Inferior parietal cortex (tissue), 1 donor: ENCODE data around the gene PRDM12.

Experiments used
- DNase-seq: peaks from one replicate; pipeline ENCODE4 v3.0.0-alpha.2; 2016; ENCODE audit errors: extremely low spot score

PRDM12 gene

GRCh38 chr9:130635721-130636647, 28.4 kb upstream of the PRDM12 start:
- DNase-seq = no peak

- DNase-seq = no peak
Measured at GRCh38 chr9:130636648-130637020, 27.8 kb upstream of the PRDM12 start.

DNA sequence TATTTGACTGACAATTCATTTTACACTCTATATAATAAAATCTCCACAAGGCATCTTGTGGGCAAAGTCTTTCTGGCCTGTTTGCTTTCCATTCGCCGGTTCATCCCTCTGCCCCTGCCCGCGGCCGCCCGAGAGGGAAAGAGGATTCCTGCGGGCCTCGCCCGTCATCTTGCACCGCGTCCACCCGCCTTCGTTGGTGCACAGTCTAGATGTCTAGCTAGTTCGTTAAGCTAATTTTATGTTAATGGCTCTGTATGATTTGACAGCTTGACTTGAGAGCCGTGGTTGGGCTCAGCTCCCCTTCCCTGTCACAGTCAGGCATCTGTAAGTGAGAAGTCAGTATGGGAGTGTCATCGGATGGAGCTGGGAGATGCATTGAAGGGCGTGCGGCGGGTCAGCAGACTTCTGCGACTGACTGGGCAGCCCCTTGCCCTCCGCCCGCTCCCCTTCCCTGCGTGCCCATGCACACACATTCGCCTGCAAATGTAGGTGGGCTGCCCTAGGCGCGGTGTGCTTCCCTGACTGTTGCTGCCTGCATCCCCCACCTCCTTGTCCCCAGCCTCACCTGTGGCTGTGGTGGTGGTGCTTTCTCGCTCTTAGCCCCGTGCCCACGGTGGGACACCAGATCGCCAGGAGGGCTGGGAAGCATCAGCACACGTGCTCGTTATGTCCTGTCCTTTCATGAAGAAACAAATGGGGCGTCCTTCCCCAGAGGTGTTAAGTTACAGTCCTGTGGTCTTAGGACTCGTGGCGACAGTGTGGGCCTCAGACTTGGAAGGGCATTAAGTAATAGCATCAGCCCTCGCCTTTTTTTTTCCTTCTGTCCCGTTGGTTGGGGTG, 25.9 kb upstream of the PRDM12 start:
- no peak for DNase-seq

GRCh38 chr9:130639124-130639765, 25.1 kb upstream of the PRDM12 start:
- no peak for DNase-seq

DNA sequence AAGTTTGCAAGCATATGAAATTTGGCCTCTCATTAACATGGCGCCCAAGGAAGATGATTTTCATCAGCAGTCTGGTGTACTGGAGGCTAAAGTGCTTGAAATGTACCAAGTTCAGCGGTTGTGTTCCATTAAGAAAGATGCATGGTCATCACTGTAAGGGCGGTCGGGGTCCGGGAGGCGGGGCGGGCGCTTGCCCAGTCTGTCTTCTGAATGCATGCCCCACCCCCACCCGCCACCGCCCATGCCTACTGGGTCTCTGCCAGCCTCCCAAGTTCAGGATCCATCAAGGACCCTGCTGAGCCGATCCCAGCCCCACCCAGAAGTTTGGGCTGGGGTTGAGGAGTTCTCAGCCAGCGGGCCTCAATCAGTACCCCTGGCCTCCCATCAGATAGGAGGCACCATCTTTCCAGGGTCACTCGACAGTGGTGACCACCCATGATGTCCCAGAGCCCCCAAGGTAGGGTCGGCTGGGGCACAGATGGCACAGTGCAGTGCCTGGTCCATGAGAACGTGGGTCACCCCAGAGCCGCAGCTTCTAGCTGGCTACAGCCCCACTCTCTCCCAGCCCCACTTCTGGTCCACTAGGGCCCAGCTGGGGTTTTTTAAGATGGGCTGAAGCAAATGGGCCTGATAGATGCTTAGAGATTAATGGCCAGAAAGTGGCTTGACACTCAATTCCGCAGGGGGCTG, 24.4 kb upstream of the PRDM12 start:
- no peak for DNase-seq

GRCh38 chr9:130640681-130641080, 23.7 kb upstream of the PRDM12 start:
- no peak for DNase-seq

- DNase-seq = no peak
Measured at GRCh38 chr9:130642926-130643325, 21.5 kb upstream of the PRDM12 start.

DNA sequence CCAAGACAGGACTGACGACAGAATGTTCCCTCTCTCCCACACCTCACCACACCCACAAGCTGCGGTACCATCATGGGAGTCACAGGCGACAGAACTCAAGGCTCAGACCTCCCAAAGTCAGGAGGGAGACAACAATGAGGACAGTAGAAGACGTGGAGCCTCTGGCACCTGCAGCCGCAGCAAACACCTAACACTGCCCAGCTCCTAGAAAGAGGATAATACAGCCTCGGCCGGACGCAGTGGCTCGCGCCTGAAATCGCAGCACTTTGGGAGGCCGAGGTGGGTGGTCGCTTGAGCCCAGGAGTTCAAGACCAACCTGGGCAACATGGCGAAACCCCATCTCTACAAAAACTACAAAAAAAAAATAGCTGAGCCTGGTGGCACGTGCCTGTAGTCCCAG, 13.2 kb upstream of the PRDM12 start:
- DNase-seq = no peak

GRCh38 chr9:130651752-130652151, 12.6 kb upstream of the PRDM12 start:
- DNase-seq = no peak

GRCh38 chr9:130654879-130655278, 9.5 kb upstream of the PRDM12 start:
- no peak for DNase-seq

GRCh38 chr9:130658893-130659698, 5.3 kb upstream of the PRDM12 start:
- no peak for DNase-seq

DNA sequence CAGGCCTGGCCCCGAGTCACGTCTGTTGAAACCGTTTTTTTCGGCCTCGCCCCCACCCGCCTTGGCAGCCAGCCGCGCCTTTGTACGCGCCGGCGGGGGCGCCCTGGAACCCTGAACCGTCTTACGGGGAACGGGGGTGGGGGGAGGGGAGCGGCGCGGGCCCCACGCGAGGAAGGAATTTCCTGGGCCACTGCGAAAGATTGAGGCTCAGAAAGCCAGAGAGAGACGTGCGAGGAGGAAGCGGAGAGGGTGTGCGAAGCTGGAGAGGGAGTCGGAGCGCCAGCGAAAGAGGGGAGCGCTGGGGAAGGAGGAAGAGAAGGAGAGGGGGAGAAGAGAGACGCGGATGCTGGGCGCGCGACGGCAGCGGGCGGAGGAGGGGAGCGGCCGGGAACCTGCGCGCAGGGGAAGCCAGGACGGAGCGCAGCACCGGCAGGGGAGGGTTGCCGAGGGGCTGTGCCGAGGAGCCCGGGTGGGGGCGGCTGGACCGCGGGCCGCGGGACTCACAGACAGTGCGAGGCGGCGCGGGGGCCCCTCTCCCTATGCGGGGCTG, 4.6 kb upstream of the PRDM12 start:
- DNase-seq = no peak

- no peak for DNase-seq
Measured at GRCh38 chr9:130660326-130660682, 4.1 kb upstream of the PRDM12 start.

DNA sequence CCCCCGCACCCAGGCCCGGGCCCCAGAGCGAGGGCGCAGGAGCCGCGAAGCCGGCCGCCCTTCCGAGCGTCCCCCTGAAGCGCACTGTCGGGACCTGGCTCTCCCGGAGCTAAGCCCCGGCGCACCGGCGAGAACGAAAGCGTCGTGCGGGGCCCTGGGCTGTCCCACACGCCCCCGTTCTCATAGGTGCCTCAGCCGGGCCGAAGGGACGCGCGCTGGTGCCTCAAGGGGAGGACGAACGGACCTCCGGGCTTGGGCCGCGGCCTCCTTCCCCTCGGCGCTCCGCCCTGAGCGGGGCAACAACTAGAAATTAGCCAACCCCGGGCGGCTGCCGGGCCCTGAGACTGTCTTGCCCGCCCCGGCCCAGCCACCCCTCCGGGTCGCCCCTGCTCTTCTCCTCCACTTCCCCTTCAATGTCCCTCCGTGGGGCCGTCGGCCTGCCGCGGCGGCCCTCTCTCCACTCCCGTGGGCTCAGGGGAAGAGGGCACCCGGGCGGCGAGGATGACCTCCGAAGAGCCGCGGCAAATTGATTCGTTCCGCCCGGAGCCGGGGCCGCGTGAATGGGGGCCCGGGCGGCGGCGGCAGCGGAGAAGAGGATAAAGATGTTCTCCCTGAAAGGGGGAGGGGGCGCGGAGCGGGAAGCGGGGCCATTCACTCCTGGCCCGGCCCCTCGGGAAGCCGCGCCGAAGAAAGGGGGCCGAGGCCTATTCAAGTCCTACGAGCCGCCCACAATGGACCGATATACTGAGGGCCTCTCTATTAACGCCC, 3.5 kb upstream of the PRDM12 start:
- DNase-seq = no peak

DNA sequence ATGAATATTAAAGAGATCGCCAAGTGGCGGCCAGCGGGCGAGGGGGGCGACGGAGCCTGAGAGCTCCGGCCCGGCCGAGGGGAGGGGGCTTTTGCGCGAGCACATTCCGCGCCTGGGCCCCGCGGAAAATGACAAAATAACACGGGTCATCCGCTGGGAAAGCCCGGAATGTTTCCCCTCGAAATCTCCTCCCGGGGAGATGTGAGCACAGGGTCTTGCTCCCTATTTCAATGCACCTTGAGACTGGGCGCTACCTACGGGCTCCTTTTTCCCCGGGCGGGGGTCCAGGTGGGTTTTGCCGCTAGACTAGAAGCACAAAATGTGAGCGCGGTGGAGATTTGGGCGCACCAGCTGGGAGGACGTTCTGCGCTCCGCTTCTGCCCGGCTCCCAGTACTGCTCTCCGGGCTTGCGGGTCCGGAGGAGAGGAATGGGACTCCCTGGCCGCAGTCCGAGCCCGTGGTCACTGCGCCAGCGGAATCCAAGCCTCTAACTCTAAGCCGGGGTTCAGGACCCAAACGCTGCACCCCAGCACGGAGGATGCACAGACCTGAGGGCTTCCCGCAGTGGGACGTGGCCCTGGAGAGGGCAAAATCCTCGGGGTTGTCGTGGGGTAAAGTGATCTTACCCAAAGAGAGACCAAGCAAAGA, 2.8 kb upstream of the PRDM12 start:
- no peak for DNase-seq

GRCh38 chr9:130662099-130662969, 2.1 kb upstream of the PRDM12 start:
- DNase-seq = no peak

DNA sequence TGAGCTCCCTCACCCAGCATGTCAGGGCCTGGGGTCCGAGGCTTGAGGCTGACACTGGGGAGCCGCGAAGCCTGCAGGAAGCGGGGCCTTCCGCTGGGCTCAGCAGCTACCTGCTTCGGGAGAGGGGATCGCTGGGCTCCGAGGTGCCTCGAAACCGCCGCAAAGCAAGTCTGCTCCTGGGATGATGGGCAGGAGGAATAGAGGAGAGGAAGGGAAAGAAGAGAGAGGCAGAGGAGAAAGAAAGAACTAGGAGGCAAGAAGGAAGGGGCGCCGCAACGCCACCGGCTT, 1.5 kb upstream of the PRDM12 start:
- DNase-seq = no peak

DNA sequence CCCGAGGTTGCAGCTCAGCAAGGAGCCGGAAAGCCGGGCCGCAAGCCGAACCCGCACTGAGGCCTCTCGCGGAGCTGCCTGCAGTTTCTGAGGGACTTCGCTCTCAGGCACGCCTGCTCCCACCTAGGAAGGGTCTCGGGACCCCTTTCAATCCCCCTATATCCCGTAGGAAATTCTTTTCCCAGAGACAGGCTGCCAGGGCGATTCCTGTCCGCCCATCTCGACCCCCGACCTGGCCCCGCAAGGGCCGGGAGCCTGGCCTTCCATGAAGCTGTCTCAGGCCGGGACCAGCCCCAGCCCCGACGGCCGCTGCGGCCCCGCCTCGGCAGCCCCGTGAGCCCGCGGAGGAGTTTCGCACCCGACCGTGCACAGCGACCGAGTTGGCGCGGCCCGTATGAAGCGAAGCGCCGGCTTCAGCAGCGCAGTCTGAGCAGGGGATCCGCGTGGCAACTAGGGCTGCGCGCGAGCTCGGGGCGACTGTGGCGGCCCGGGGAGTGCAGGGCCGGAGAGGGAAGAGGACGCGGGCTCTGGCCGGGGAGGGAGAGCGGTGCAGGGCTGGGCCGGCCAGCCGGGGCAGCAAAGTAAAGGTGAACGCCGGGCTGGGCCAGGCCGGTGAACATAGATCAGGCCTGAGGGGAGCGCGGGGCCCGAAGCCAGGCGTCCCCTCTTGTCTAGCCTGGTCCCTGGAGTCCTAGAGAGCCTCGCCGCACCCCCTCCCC, 977 bp upstream of the PRDM12 start:
- no peak for DNase-seq
